Measurements from ENCODE around the gene AEBP2.

- TF ChIP-seq EZH2phosphoT487 (IDR thresholded peaks at IDR 0.05; ENCODE audit: low read depth) (no peak), CTCF (IDR thresholded peaks at IDR 0.05; ENCODE audit: low read depth, low read length) (no peak)
Measured at GRCh38 chr12:19419086-19419485, 20.2 kb upstream of the AEBP2 start.

All from OCI-LY3 (cell line).